ENCODE results near the gene ZMAT5. TPM values are rescaled to one million over a fixed set of nuclear protein-coding genes. Genes with fewer than 3 reads are reported as not detected.

The ZMAT5 gene
- polyA plus RNA-seq, 2 donors, result 20.3 to 31.2 TPM

- H3K27ac ChIP-seq (ENCODE audit: low read depth in 2 of 2, low read length in 1 of 2), result no peak overlapping the region
- no peaks in the 10 kb centered on the region for H3K27me3 ChIP-seq (ENCODE audit: control insufficient read depth in 1 of 2, insufficient read depth in 2 of 2, low read length in 2 of 2)
- peaks cover 3 to 11% of the 10 kb centered on the region in 2 donors for H3K4me1 ChIP-seq (ENCODE audit: control insufficient read depth in 2 of 2, insufficient read depth in 2 of 2, low read length in 1 of 2)
- no peak overlapping the region for H3K4me3 ChIP-seq (ENCODE audit: low read depth in 1 of 2, low read length in 2 of 2)
- peaks cover 0 to 18% of the 10 kb centered on the region in 2 donors for H3K36me3 ChIP-seq (ENCODE audit: control insufficient read depth in 2 of 2, insufficient read depth in 2 of 2, low read length in 1 of 2)
- no peaks in the 10 kb centered on the region for H3K9me3 ChIP-seq (ENCODE audit: control insufficient read depth in 2 of 2, insufficient read depth in 1 of 2, low read depth in 1 of 2, low read length in 1 of 2)
- WGBS, 2 donors, result 72 to 83% methylated on average over 5 of the region's 5 CpGs
These were observed 77.5 kb downstream of the ZMAT5 start for GRCh38 chr22:29689206-29689879.

GRCh38 chr22:29684244-29684643 is 82.6 kb downstream of the ZMAT5 start:
- H3K4me3 ChIP-seq (ENCODE audit: low read depth in 1 of 2, low read length in 2 of 2), result no peak overlapping the region
- H3K4me1 ChIP-seq (ENCODE audit: control insufficient read depth in 2 of 2, insufficient read depth in 2 of 2, low read length in 1 of 2), result no peaks in the 10 kb centered on the region
- no peaks in the 10 kb centered on the region for H3K9me3 ChIP-seq (ENCODE audit: control insufficient read depth in 2 of 2, insufficient read depth in 1 of 2, low read depth in 1 of 2, low read length in 1 of 2)
- no peak overlapping the region for H3K27ac ChIP-seq (ENCODE audit: low read depth in 2 of 2, low read length in 1 of 2)
- no peaks in the 10 kb centered on the region for H3K27me3 ChIP-seq (ENCODE audit: control insufficient read depth in 1 of 2, insufficient read depth in 2 of 2, low read length in 2 of 2)
- WGBS, 2 donors, result 95 to 97% methylated on average over 4 of the region's 4 CpGs
- peaks cover 8 to 26% of the 10 kb centered on the region in 2 donors for H3K36me3 ChIP-seq (ENCODE audit: control insufficient read depth in 2 of 2, insufficient read depth in 2 of 2, low read length in 1 of 2)

- Histone ChIP-seq H3K4me1 (ENCODE audit: control insufficient read depth in 2 of 2, insufficient read depth in 2 of 2, low read length in 1 of 2) (no peaks in the 10 kb centered on the region), H3K27ac (ENCODE audit: low read depth in 2 of 2, low read length in 1 of 2) (no peak overlapping the region), H3K4me3 (ENCODE audit: low read depth in 1 of 2, low read length in 2 of 2) (no peak overlapping the region), H3K36me3 (ENCODE audit: control insufficient read depth in 2 of 2, insufficient read depth in 2 of 2, low read length in 1 of 2) (peaks cover 11 to 29% of the 10 kb centered on the region in 2 donors), H3K9me3 (ENCODE audit: control insufficient read depth in 2 of 2, insufficient read depth in 1 of 2, low read depth in 1 of 2, low read length in 1 of 2) (no peaks in the 10 kb centered on the region), H3K27me3 (ENCODE audit: control insufficient read depth in 1 of 2, insufficient read depth in 2 of 2, low read length in 2 of 2) (no peaks in the 10 kb centered on the region)
- WGBS, 2 donors, result 85 to 95% methylated on average over 4 of the region's 4 CpGs
These were observed 83.3 kb downstream of the ZMAT5 start for GRCh38 chr22:29683536-29683935.

Other genes starting within 250 kb of the ZMAT5 start
- gene THOC5, start 213.2 kb downstream of the ZMAT5 start, polyA plus RNA-seq, result 10 to 100 TPM; 11.7 to 15.5 TPM
- 10 to 100 TPM; 20.2 to 21.5 TPM for gene NIPSNAP1, start 185.9 kb downstream of the ZMAT5 start, polyA plus RNA-seq
- gene NF2, start 163.4 kb downstream of the ZMAT5 start, polyA plus RNA-seq, result 1 to 10 TPM; 7.5 to 8.3 TPM
- gene CABP7, start 47.0 kb downstream of the ZMAT5 start, polyA plus RNA-seq, result under 1 TPM; 0.04 TPM
- 100 to 1,000 TPM; 171 to 204 TPM for gene UQCR10, start 362 bp upstream of the ZMAT5 start, polyA plus RNA-seq
- gene ASCC2, start 71.3 kb upstream of the ZMAT5 start, polyA plus RNA-seq, result 100 to 1,000 TPM in 1 of 2 donors, 10 to 100 TPM in 1; 61.3 to 142 TPM
- gene MTMR3, start 116.2 kb upstream of the ZMAT5 start, polyA plus RNA-seq, result 10 to 100 TPM; 15.3 to 28.3 TPM

Measured in esophagus (tissue), 2 donors.